Stimulated activated CD4-positive, alpha-beta T cell treated with anti-CD3 and anti-CD28 coated beads, TNF-alpha, amount 100 ng/mL, for 1 hour (primary cell): ENCODE data around the gene RNF144B.

Source experiments
- DNase-seq, 3 donors: peaks; one replicate each; pipeline ENCODE4 v3.0.0-alpha.2; 2020; ENCODE audit warnings: low read depth in 3 of 3, low spot score in 1 of 3

RNF144B gene

DNA sequence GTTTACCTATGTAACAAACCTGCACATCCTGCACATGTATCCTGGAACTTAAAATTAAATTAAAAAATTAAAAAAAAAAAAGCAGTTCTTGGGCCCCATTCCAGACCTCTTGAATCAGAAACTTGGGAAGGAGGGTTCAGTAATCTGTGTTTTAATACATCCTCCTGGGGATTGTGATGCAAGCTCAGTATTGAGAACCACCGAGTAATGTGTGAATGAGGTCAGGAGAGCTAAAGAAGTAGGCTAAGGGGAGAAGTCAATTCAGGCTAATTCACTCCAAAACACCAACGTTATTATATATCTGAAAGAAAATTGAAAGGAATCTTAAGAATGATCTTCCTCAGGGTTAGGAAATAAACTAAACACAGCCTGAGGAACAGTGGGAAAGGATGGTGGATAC is 120.4 kb downstream of the RNF144B start:
- DNase-seq: no peak

DNA sequence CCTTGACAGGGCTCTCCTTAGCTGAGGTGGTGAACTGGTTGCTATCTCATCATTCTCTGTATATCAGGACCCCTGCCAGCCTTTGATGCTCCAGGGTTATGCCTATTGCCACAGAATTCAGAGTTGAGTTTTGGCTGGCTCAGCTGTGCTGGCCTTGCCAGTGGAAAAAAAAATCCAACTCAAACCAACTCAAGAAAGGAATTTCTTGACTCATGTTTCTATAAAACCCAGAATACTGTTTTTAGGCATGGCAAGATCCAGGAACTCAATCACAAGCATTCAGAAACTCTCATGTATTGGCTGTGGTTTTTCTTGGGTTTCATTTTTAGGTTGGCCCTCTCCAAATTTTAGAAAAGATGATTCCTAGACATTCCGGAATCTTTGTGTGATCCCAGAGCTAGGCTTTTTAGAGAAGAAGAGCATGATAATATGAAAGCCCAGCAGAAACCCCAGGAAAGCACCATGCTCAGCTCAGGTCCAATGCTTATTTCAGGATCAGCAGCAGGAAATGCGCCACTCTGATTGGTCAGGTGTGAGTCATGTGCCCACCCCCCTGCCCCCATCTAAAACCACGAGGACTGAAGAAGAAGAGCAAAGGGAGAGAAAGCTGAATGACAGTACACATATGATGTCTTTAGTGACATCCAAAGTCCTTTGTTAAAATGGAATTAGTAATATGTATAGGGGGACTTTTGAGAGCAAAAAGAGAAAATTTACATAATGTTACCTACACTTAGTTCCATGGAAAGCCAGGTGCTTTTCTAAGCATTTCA is 122.9 kb downstream of the RNF144B start:
- DNase-seq: no peak

DNA sequence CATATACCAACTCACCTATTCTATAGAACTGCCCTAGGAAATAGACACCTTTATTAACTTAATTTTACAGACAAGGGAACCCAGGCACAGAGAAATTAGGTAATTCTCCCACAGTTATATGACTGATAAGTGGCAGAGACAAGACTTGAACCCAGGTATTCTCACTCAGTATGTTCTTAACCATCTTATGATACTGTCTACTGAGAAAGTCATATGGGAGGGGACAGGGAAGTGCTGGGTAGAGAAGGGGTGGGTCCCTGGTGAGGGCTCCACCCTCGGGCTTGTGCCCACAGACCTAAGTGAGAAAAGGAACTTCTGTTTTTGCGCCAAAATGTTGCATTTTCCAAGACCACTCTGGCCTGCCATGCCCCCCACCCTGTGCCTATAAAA is 123.5 kb downstream of the RNF144B start:
- no peak for DNase-seq

DNA sequence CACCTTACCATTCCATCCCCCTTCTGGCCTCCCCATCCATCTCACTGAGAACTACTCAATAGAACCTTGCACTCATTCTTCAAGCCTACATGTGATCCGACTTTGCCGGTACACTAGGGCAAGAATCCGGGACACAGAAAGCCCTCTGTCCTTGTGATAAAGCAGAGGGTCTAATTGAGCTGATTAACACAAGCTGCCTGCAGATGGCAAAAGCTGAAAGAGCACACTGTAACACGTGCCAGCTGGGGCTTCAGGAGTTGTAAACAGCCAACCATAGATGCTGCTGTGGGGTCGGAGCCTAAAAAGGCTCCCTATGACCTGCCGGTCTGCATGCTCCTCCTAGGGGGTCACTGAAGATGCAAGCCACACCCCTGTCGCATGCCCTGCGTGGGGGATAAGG is 124.1 kb downstream of the RNF144B start:
- DNase-seq: no peak

DNA sequence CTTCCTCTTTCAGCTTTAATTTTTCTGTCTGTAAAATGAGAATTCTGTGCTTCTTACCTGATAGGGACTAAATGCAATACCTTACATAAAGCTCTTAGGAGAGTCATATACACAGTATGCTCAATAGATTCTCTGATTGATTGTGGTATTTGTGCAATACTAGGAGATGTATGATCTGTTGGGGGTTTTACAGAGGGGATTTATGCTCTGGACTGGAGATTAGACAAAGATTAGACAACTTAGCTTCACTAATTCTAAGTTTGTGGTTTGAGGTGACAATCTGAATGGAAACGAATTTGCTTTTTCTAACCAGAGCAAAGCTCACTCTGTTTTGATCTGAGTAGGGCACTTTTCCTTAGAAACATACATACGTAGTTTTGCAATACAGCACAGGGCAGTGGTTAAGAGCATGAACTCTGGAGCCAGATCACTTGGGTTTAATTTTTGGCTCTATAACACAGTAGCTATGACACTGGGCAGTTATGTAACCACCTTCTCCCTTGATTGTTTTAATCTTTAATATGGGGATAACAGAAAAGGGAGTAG is 126.2 kb downstream of the RNF144B start:
- no peak for DNase-seq

DNA sequence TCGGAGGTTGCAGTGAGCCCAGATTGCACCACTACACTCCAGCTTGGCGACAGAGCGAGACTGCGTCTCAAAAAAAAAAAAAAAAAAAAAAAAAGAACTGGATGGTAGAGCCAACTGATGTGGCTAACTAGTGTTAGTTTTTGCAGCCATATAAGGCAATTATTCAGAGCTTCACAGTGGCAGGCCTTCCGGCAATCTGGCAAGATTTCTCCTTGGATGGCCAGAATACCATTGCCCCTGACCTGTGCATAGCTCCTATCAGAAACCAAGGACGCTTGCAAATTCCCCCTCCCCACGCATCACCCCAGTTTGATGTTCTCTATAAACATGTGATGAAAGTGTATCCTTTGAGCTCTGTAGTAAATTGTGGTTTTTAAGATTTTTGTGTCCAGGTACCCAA is 127.0 kb downstream of the RNF144B start:
- DNase-seq: no peak

DNA sequence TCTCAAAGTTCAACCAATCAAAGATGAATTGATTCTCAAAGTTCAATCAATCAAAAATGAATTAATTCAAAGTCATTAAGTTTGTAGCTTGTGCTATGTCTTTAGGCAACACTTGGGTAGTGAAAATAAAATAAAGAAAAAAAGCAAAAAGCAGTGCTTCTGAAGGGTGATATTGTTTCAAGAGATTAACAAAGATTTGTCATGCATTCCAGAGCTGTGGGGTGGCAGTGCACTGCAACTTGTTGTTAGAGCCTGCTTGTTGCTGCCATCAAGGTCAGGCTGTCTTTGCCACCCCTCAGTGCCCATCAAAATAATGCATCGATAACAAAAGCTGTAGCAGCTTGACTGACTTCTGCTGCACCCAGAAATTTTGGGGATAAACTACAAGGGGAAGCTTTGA is 128.6 kb downstream of the RNF144B start:
- no peak for DNase-seq
